Measurements from ENCODE around the gene ZNF215. TPM values are rescaled to one million over a fixed set of nuclear protein-coding genes. Genes with fewer than 3 reads are reported as not detected.
"Not testable (repeated sequence)": the region's sequence is repeated elsewhere in the genome, so short reads cannot be mapped to it uniquely, and the experiment has no call there.

Gene ZNF215
- total RNA-seq, 1 donor from 2014 or later = 4.9 TPM

DNA sequence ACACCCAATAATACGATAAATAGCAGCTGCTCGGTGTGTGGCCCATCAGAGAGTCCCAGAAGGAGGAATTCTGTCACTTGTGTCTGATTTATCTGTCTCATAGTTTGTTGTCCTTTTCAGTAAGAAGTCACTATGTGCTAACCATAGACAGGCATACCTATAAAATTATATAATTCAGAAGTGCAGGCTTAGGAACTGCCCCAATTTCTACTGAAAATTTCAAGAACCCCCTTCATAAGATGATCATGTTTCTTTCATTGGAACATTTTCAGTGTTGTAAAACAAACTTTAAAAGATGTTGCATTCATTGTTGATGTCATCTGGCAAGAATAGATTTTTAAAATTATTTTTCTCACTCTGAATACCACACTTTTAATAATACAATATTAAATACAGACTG is 33.8 kb upstream of the ZNF215 start, which contains the start of gene OR2D2:
Gene OR2D2 (minus strand): TSS at position 101 of the 400 bp plus-strand sequence. CDS start 0 bp downstream, at position 101.
- no peak for DNase-seq (ENCODE audit: low spot score, unreplicated experiment)
- H3K4me3 Mint-ChIP-seq (ENCODE audit: low read depth) = no peak within 1 kb of the TSS
- no peaks in the 10 kb centered on the region for H3K27me3 Mint-ChIP-seq
- no peaks in the 10 kb centered on the region for H3K36me3 Mint-ChIP-seq (ENCODE audit: insufficient read depth)
- no peaks in the 10 kb centered on the region for H3K4me1 Mint-ChIP-seq (ENCODE audit: low read depth)
- no peaks in the 10 kb centered on the region for H3K9me3 Mint-ChIP-seq (ENCODE audit: low read depth)
- TF ChIP-seq, protein P1, sequence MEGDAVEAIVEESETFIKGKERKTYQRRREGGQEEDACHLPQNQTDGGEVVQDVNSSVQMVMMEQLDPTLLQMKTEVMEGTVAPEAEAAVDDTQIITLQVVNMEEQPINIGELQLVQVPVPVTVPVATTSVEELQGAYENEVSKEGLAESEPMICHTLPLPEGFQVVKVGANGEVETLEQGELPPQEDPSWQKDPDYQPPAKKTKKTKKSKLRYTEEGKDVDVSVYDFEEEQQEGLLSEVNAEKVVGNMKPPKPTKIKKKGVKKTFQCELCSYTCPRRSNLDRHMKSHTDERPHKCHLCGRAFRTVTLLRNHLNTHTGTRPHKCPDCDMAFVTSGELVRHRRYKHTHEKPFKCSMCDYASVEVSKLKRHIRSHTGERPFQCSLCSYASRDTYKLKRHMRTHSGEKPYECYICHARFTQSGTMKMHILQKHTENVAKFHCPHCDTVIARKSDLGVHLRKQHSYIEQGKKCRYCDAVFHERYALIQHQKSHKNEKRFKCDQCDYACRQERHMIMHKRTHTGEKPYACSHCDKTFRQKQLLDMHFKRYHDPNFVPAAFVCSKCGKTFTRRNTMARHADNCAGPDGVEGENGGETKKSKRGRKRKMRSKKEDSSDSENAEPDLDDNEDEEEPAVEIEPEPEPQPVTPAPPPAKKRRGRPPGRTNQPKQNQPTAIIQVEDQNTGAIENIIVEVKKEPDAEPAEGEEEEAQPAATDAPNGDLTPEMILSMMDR (IDR thresholded peaks at IDR 0.05; ENCODE audit: unreplicated experiment) = no peak
- no peak within 1 kb of the TSS for H3K27ac Mint-ChIP-seq

DNA sequence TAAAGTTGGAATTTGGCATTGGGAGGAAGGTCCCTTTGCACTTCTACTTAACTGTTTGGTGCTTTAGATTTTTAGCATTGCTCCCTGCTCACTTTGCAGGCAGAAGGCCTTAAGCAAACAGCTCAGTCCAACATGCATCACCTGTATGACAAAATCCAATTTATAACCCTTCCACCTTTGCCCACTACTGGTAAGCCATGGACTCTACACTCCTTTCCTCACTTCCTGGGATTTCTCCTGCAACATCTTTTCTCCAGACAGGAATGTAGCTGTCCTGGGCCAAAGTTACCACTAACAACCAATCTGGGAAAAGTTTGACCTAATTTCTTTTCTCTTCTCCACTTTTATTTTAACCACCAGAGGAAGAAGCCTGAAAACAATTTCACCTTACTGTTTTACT is 32.1 kb upstream of the ZNF215 start:
- H3K4me3 Mint-ChIP-seq (ENCODE audit: low read depth) = no peak overlapping the region
- no peaks in the 10 kb centered on the region for H3K9me3 Mint-ChIP-seq (ENCODE audit: low read depth)
- TF ChIP-seq, protein P1 (IDR thresholded peaks at IDR 0.05; ENCODE audit: unreplicated experiment) = no peak
- H3K36me3 Mint-ChIP-seq (ENCODE audit: insufficient read depth) = no peaks in the 10 kb centered on the region
- H3K27ac Mint-ChIP-seq = no peak overlapping the region
- H3K27me3 Mint-ChIP-seq = no peaks in the 10 kb centered on the region
- no peak for DNase-seq (ENCODE audit: low spot score, unreplicated experiment)
- no peaks in the 10 kb centered on the region for H3K4me1 Mint-ChIP-seq (ENCODE audit: low read depth)

DNA sequence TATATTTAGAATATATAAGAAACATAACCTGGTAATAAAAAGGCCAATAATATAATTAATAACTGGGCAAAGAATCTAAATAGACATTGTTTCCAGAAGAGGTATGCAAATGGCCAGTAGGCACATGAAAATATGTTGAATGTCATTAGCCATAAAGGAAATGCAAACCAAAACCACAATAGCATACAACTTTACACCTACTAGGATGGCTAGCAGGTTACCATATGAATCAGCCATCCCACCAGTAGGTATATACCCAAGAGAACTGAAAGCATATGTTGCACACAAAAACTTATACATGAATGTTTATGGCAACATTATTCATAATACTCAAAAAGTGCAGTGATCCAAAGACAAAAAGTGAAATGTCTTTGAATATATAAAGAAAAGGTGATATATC is 31.2 kb upstream of the ZNF215 start:
- TF ChIP-seq, protein P1 (IDR thresholded peaks at IDR 0.05; ENCODE audit: unreplicated experiment) = no peak
- no peaks in the 10 kb centered on the region for H3K36me3 Mint-ChIP-seq (ENCODE audit: insufficient read depth)
- H3K27me3 Mint-ChIP-seq = no peaks in the 10 kb centered on the region
- H3K4me3 Mint-ChIP-seq (ENCODE audit: low read depth) = no peak overlapping the region
- no peaks in the 10 kb centered on the region for H3K9me3 Mint-ChIP-seq (ENCODE audit: low read depth)
- no peak overlapping the region for H3K27ac Mint-ChIP-seq
- no peak for DNase-seq (ENCODE audit: low spot score, unreplicated experiment)
- no peaks in the 10 kb centered on the region for H3K4me1 Mint-ChIP-seq (ENCODE audit: low read depth)

DNA sequence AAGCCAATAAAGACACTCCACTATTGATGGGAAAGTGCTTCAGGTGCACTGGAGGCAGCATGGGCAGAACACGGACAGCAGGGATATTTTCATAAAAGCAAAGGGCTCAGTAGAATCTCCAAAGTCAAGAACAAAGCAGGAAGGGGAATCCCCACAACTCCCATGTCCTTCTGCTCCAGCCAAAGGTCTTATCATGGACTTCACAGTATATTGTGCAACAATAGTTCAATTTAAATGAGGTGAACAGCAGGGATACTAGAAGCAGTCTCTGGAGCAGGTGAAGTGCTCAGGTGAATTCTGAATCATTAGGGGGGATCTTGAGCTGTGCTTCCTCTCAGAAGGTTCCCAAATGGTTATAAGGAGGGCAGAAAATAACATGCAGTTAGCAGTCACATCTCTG is 27.3 kb upstream of the ZNF215 start:
- H3K4me1 Mint-ChIP-seq (ENCODE audit: low read depth) = no peaks in the 10 kb centered on the region
- no peaks in the 10 kb centered on the region for H3K9me3 Mint-ChIP-seq (ENCODE audit: low read depth)
- no peak overlapping the region for H3K4me3 Mint-ChIP-seq (ENCODE audit: low read depth)
- TF ChIP-seq, protein P1 (IDR thresholded peaks at IDR 0.05; ENCODE audit: unreplicated experiment) = no peak
- no peak for DNase-seq (ENCODE audit: low spot score, unreplicated experiment)
- H3K36me3 Mint-ChIP-seq (ENCODE audit: insufficient read depth) = no peaks in the 10 kb centered on the region
- no peaks in the 10 kb centered on the region for H3K27me3 Mint-ChIP-seq
- H3K27ac Mint-ChIP-seq = no peak overlapping the region

DNA sequence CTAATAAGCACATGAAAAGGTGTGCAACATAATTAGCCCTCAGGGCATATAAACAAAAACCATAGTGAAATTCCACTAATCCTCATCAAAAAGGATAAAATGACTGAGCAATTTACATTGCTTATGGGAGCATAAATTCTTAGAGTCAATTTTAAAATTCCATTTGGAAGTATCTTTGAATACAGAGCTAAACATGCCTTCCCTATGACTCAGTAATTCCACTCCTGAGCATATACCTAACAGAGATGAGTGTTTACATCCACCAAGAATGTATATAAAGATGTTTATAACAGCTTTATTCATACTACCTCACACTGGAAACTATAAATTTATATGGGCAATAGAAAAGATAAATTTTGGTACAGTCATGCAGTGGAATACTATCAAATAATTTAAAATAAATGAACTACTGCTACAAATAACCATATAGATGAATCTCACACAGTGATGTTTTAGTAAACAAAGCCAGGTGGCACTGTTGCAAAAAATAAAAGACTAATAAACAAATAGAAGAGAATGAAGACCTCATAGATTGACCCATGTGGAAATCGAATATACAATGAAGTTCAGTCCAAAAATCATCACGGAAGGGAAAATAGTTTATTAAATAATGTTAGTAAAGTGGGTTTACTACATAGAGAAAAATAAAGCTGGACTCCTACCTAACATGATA is 25.8 kb upstream of the ZNF215 start:
- TF ChIP-seq, protein P1 (IDR thresholded peaks at IDR 0.05; ENCODE audit: unreplicated experiment) = no peak
- Mint-ChIP-seq H3K4me3 (ENCODE audit: low read depth) (no peak overlapping the region), H3K4me1 (ENCODE audit: low read depth) (no peaks in the 10 kb centered on the region)

DNA sequence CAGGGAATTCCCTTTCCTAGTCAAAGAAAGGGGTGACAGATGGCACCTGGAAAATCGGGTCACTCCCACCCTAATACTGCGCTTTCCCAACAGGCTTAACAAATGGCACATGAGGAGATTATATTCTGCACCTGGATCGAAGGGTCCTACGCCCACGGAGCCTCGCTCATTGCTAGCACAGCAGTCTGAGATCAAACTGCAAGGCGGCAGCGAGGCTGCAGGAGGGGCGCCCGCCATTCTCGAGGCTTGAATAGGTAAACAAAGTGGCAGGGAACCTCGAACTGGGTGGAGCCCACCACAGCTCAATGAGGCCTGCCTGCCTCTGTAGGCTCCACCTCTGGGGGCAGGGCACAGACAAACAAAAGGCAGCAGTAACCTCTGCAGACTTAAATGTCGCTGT is 21.4 kb upstream of the ZNF215 start:
- H3K27me3 Mint-ChIP-seq; H3K4me1 Mint-ChIP-seq (ENCODE audit: low read depth); H3K9me3 Mint-ChIP-seq (ENCODE audit: low read depth); H3K36me3 Mint-ChIP-seq (ENCODE audit: insufficient read depth); H3K27ac Mint-ChIP-seq; DNase-seq (ENCODE audit: low spot score, unreplicated experiment); H3K4me3 Mint-ChIP-seq (ENCODE audit: low read depth): not testable (repeated sequence)

More for the DNA sequence above, 25.8 kb upstream of the ZNF215 start:
- no peaks in the 10 kb centered on the region for H3K36me3 Mint-ChIP-seq (ENCODE audit: insufficient read depth)
- no peaks in the 10 kb centered on the region for H3K9me3 Mint-ChIP-seq (ENCODE audit: low read depth)
- no peak for DNase-seq (ENCODE audit: low spot score, unreplicated experiment)
- H3K27ac Mint-ChIP-seq = no peak overlapping the region
- H3K27me3 Mint-ChIP-seq = no peaks in the 10 kb centered on the region

Data from progenitor cell of endocrine pancreas (in vitro differentiated cells).